Measurements from ENCODE around the gene RASIP1.

The RASIP1 gene

GRCh38 chr19:48672994-48673393, 67.4 kb downstream of the RASIP1 start, which contains the start of gene NTN5:
Gene NTN5 (minus strand): TSS chr19:48673017. CDS start chr19:48670986, 2,031 bp downstream.
- no peak for DNase-seq

GRCh38 chr19:48671446-48671995, 68.9 kb downstream of the RASIP1 start:
- DNase-seq, result no peak

GRCh38 chr19:48670699-48671445, 69.5 kb downstream of the RASIP1 start:
- DNase-seq, result no peak

Data from stimulated activated CD4-positive, alpha-beta T cell treated with anti-CD3 and anti-CD28 coated beads, Interleukin-2, amount 100 ng/mL, for 24 hours (primary cell).